GM12892 (cell line): Measurements from ENCODE around the gene SMIM17.

Experiments
- POLR2AphosphoS5 ChIP-seq: IDR thresholded peaks from 2 replicates; pipeline ENCODE4 v1.6.1; 2011; ENCODE audit warnings: low read depth, low read length, control low read depth
- TAF1 ChIP-seq: IDR thresholded peaks from 2 replicates; pipeline ENCODE4 v1.6.1; 2011; ENCODE audit warnings: low read depth, mild to moderate bottlenecking, control low read depth, low read length, borderline replicate concordance

DNA sequence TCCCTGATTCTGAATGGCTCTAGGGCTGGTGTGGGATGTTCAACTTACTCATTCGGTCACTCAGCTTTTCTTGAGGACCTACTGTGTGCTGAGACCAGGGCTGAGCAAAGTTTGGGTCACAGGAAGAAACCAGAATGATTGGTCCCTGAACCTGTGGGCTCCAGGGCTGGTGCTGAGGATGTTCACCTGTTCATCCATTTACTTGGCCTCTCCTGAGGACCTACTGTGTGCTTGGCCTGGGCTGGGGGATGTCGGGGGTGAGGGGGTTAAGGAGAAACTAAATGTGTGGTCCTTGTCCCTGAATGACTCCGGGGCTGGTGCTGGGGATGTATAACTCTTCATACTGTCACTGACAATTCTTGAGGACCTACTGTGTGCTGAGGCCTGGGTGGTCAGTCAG is 18.3 kb downstream of the SMIM17 start:
- TF ChIP-seq POLR2AphosphoS5: no peak
- no peak for TF ChIP-seq TAF1
